HG03064 (cell line): ENCODE results near the gene ATP11A.

Experiments
- ATAC-seq: cut with Tn5 transposase; IDR thresholded peaks from one replicate; pipeline ENCODE4 v1.9.1; 2021; ENCODE audit warnings: low read depth; ENCODE audit not compliant: unreplicated experiment

ATP11A gene

DNA sequence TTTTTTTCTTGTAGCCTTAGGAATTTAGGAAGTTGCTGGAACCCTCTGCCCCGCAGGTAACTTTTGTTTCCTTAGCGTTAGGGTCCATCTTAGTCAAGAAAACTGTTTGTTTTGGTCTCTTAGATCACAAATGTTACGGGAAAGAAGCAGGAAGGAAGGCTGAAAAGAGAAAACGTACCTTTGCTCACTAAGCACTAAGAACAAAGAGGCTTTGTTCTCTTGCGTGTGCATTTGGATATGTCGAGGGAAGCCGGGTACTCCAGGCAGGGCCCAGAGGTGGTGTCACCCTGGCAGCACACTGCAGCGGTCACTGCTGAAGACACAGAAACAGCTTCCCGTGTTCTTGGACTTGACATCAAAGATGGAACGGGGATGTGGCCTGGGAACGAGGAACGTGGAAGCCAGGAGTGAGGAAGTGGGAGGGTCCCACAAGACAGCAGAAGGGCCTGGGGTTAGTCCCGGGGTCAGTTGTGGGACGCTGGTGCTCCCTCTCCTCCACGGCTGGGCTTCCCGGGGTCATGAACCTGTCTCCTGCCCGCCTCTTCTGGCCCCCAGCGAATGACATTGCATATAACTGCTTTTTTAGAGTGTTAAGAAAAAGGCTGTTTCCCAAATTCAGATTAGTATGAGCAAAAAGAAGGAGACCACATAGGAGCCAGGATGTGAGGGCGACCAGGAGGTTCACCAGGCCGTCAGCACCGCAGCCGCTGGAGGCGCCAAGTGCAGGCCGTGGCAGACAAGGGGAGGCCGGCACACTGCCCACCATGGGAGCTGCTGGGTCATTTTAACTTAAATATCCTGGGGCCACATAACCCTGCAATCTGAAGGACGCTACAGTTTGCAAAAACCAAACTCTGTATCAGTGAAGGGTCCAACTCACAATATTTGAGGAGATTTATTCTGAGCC is 31.6 kb downstream of the ATP11A start:
- ATAC-seq = no peak

- ATAC-seq = no peak
Observed at GRCh38 chr13:112722433-112723263, 32.8 kb downstream of the ATP11A start.

DNA sequence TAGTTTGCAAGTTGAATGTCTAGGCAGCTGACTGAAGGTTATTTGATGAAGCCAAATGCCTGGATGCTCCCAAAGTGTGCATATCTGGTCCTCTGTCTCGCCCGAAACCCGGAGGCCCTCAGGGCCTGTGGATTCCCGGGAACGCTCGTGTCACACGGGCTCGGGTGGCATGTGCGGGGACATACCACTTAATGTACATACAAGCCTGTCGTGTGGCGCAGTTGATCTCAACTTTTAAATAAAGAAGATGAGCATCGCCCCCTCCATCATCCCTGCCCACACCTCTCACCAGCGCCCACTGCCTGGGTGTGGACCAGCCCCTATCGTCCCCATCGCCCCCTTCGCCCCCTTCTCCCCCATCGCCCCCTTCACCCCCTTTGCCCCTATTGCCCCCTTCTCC is 33.9 kb downstream of the ATP11A start:
- no peak for ATAC-seq

DNA sequence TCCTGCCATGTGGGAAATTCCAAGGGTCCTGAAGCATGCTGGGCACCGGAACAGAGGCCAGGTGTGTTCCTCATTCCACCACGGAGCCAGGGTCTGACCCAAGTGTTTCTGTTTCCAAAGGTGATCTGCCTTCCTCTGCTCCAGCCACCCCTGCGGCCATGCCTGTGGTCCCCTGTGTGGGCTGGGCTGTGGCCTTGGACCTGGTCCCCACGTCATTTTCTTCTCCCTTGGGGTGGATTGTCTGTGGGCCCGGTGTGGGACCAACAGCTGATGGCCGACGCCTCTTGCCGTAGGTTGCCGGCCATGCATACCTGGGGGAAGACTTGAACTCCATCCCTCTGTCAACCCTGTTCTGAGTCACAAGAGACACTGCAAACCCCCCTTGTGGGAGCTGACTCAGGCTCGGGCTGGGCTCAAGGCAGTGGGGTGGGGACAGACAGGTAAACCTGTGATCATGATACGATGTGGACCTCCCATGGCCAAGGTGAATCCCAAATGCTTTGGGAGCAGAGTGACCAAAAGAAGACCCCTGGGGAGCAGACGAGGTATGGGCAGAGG is 35.0 kb downstream of the ATP11A start:
- no peak for ATAC-seq

- ATAC-seq = no peak
Observed at GRCh38 chr13:112725346-112726015, 35.6 kb downstream of the ATP11A start.

DNA sequence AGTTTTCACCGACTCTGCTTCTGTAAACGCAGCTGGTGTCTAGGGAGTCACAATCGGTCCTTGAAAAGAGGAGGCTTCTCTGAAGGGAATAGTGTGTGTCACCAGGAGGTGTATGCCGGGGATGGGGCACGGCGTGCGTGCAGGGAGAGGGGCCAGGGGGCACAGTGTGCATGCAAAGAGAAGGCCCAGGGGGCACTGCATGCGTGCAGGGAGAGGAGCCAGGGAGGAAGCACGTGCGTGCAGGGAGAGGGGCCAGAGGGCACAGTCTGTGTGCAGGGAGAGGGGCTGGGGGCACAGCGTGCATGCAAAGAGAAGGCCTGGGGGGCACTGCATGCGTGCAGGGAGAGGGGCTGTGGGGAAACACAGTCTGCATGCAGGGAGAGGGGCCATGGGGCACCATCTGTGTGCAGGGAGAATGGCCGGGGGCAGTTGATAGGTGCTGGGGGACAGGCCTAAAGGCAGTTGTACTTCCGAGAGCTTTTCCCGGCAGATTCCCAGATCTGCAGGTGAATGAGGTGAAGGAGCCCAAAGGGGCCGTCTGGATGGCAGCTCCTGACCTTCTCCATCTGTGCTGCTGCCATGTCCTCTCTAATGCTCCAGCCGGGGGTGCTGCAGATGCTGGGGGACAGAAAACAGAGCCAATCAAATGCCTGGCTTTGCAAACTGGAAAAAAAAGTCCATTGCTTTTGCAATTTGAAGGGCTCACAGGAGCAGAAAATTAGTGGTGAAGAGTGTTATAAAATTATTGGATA is 36.4 kb downstream of the ATP11A start:
- ATAC-seq = no peak

DNA sequence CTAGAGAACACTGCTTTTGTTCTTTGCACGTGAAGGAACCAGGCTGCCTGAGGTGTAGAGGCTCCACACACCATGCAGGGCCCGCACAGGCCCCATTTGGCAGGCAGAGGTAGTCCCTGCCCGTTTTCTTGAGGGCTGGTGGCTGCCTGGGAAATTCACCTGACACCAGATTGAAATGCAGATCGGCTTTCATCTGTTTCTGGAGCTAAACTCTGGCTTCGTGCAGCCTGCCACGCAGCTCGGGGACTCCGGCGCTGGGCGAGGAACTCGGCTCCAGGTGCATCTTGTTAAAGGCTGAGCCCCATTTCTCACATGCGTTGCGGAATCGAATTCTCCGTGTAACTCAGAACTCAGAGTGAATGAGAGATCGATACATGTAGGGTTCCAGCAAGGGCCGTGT is 37.7 kb downstream of the ATP11A start:
- no peak for ATAC-seq

- ATAC-seq = no peak
Observed at GRCh38 chr13:112728375-112729126, 38.7 kb downstream of the ATP11A start.

- no peak for ATAC-seq
Observed at GRCh38 chr13:112729408-112729807, 39.6 kb downstream of the ATP11A start.

GRCh38 chr13:112730157-112730671 is 40.4 kb downstream of the ATP11A start:
- no peak for ATAC-seq

GRCh38 chr13:112731667-112732616 is 42.1 kb downstream of the ATP11A start:
- ATAC-seq = no peak

DNA sequence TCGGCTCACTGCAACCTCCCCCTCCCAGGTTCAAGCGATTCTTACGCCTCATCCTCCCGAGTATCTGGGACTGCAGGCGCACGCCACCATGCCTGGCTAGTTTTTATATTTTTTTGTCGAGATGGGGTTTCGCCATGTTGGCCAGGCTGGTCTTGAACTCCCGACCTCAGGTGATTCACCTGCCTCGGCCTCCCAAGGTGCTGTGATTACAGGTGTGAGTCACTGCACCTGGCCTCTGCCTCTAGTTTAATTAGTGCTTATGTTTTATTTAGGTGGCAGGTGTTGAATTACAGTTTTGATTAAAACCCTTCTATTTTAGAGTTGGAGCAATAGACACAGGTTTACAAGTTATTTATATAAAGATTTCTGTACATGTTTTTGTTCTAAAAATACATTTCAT is 42.8 kb downstream of the ATP11A start:
- no peak for ATAC-seq

- no peak for ATAC-seq
Observed at GRCh38 chr13:112733112-112733511, 43.3 kb downstream of the ATP11A start.

GRCh38 chr13:112733661-112734379 is 44.0 kb downstream of the ATP11A start:
- no peak for ATAC-seq

DNA sequence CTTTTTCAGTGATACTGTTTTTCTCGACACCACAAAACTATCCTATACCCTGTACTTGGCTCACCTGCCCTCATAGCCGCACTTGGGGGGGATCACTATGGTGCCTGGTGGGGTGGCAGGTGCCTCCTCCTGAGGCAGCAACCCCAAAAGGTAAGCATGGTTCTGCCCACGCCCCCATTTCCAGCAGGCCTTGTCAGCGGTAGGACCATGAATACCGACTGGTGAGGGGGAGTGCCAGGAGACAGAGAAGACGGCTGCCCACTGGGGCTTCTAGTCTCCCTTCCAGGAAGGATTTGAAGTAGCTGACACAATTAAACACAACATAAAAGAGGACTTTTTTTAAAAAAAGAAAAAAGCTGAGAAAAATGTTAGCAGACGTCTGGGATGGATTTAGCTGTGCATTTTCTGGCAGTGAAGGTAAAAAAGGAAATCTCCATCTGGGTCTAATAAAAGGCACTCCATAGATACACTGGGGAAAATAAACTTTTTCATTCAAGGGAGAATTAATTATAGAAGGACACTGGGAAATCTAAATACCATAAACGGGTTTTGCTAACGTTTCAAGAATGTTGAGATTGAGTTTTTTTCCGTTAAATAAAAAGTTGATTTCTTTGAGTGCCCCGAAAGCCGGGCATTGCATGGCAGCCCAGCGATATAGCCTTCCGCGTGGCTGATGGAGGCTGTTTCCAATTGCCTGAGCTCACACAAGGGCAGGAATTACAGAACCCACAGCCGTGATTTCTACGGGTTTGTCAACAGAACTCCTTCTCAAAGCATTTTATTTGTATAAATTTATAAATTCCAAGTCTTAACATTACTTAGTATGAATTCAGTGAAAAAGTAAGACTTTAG is 45.1 kb downstream of the ATP11A start:
- no peak for ATAC-seq

GRCh38 chr13:112735791-112736190 is 46.0 kb downstream of the ATP11A start:
- ATAC-seq = no peak
